SK-N-SH (cell line): ENCODE data around the gene PRICKLE1. TPM values are rescaled to one million over a fixed set of nuclear protein-coding genes. Genes with fewer than 3 reads are reported as not detected.

ENCODE experiments used
- CTCF ChIA-PET: fragments of 300-600, 350-600 bp; formaldehyde crosslinking; extraction: SDS; loops from one replicate; lab custom pipeline; 2021; lab: Yijun Ruan, JAX
- POLR2A ChIA-PET: fragments of 350-600 bp; sonication (Branson Sonifier 250); formaldehyde crosslinking; extraction: SDS; loops from one replicate; lab custom pipeline; 2020; ENCODE audit warnings: antibody characterized with exemption, inconsistent platforms; lab: Yijun Ruan, JAX
- DNase-seq: peaks from one replicate; pipeline ENCODE4 v3.0.0; 2012
- H2AFZ ChIP-seq: fragments of 200-600 bp; sonication (generic); 2 replicates; pipeline ENCODE4 v1.8.1; 2016; ENCODE audit warnings: antibody characterized with exemption, mild to moderate bottlenecking, low read depth
- H3F3A ChIP-seq: fragments of 200-600 bp; sonication (generic); replicated peaks from 2 replicates; pipeline ENCODE3; 2016; ENCODE audit warnings: antibody characterized with exemption, mild to moderate bottlenecking; ENCODE audit not compliant: insufficient read depth
- H3K27ac ChIP-seq, 2 experiments: fragments of 200-500 bp in 1 of 2; fragments of 200-600 bp in 1 of 2; sonication (Bioruptor generic) in 1 of 2; sonication (generic), shearing (Covaris generic) in 1 of 2; 2 replicates each; pipeline versions ENCODE4 v1.5.1 to v1.6.1; 2014 to 2016; ENCODE audit warnings: low read depth in 2 of 2, inconsistent platforms in 1 of 2, low read length in 1 of 2, mild to moderate bottlenecking in 1 of 2, mixed read lengths in 1 of 2
- H3K27me3 ChIP-seq: fragments of 200-600 bp; sonication (generic), shearing (Covaris generic); 2 replicates; pipeline ENCODE4 v1.6.1; 2016; ENCODE audit warnings: mixed run types; ENCODE audit not compliant: insufficient read depth
- H3K36me3 ChIP-seq, 2 experiments: fragments of 200-500 bp in 1 of 2; fragments of 200-600 bp in 1 of 2; sonication (Bioruptor generic) in 1 of 2; sonication (generic) in 1 of 2; replicated peaks in 1 of 2; 2 replicates each; pipeline versions ENCODE3 to v1.5.1; 2014 to 2016; ENCODE audit warnings: low read length in 1 of 2, mild to moderate bottlenecking in 1 of 2; ENCODE audit not compliant: insufficient read depth in 2 of 2, control insufficient read depth in 1 of 2
- H3K4me1 ChIP-seq, 2 experiments: fragments of 200-500 bp in 1 of 2; fragments of 200-600 bp in 1 of 2; sonication (Bioruptor generic) in 1 of 2; sonication (generic), shearing (Covaris generic) in 1 of 2; 2 replicates each; pipeline versions ENCODE4 v1.5.1 to v1.6.1; 2014 to 2016; ENCODE audit warnings: low read depth in 1 of 2, low read length in 1 of 2, mixed run types in 1 of 2; ENCODE audit not compliant: insufficient read depth in 2 of 2, control insufficient read depth in 1 of 2
- H3K4me2 ChIP-seq: fragments of 200-600 bp; sonication (generic), shearing (Covaris generic); 2 replicates; pipeline ENCODE4 v1.6.1; 2017; ENCODE audit warnings: mixed run types
- H3K4me3 ChIP-seq, 2 experiments: fragments of 200-500 bp in 1 of 2; fragments of 200-600 bp in 1 of 2; sonication (Bioruptor generic) in 1 of 2; sonication (generic), shearing (Covaris generic) in 1 of 2; 2 replicates each; pipeline versions ENCODE4 v1.5.1 to v1.8.1; 2014 to 2016; ENCODE audit warnings: low read depth in 2 of 2, inconsistent platforms in 1 of 2, low read length in 1 of 2, mild to moderate bottlenecking in 1 of 2, mixed read lengths in 1 of 2, moderate library complexity in 1 of 2
- H3K79me2 ChIP-seq: fragments of 200-600 bp; sonication (generic); 2 replicates; pipeline ENCODE4 v1.8.1; 2017; ENCODE audit warnings: mild to moderate bottlenecking; ENCODE audit not compliant: insufficient read depth
- H3K9ac ChIP-seq: fragments of 200-600 bp; sonication (generic); 2 replicates; pipeline ENCODE4 v1.6.1; 2017; ENCODE audit warnings: mixed run types
- H3K9me2 ChIP-seq: fragments of 200-600 bp; sonication (generic); 2 replicates; pipeline ENCODE4 v1.6.1; 2017; ENCODE audit warnings: mixed run types
- H3K9me3 ChIP-seq: fragments of 200-600 bp; sonication (generic); 2 replicates; pipeline ENCODE4 v1.6.1; 2017; ENCODE audit warnings: mixed run types, mild to moderate bottlenecking, moderate library complexity
- H4K20me1 ChIP-seq: fragments of 200-600 bp; sonication (generic); 2 replicates; pipeline ENCODE4 v1.6.1; 2017; ENCODE audit warnings: mild to moderate bottlenecking, mixed run types; ENCODE audit not compliant: insufficient read depth
- CHD2 ChIP-seq: fragments of 150-350 bp; IDR thresholded peaks from 2 replicates; pipeline ENCODE4 v1.6.1; 2018; ENCODE audit warnings: low read length; ENCODE audit not compliant: partially characterized antibody
- CTCF ChIP-seq: fragments of 200-600 bp; sonication (generic); IDR thresholded peaks from 2 replicates; pipeline ENCODE4 v1.6.1; 2017; ENCODE audit warnings: antibody characterized with exemption, mild to moderate bottlenecking, moderate library complexity
- ELF1 ChIP-seq: IDR thresholded peaks from 2 replicates; pipeline ENCODE4 v1.4.0; 2012
- EP300 ChIP-seq, 2 experiments: IDR thresholded peaks; 2 replicates each; pipeline versions ENCODE4 v1.4.0 to v1.6.1; 2012; ENCODE audit warnings: borderline replicate concordance in 1 of 2, low read depth in 1 of 2, low read length in 1 of 2
- FOXJ3 ChIP-seq: sonication (generic); formaldehyde crosslinking; IDR thresholded peaks from 2 replicates; pipeline ENCODE4 v1.5.1; 2020; ENCODE audit warnings: mild to moderate bottlenecking, missing genetic modification reagents
- IRF3 ChIP-seq: fragments of 150-350 bp; IDR thresholded peaks from 2 replicates; pipeline ENCODE4 v1.6.1; 2016; ENCODE audit warnings: mild to moderate bottlenecking, low read depth, low read length
- JUND ChIP-seq: IDR thresholded peaks from 2 replicates; pipeline ENCODE4 v1.4.0; 2012
- NRF1 ChIP-seq: IDR thresholded peaks from 2 replicates; pipeline ENCODE4 v1.6.1; 2012; ENCODE audit warnings: low read depth, mild to moderate bottlenecking, low read length
- RXRA ChIP-seq: IDR thresholded peaks from 2 replicates; pipeline ENCODE4 v1.4.0; 2012; ENCODE audit warnings: low read depth, mild to moderate bottlenecking, borderline replicate concordance
- SIN3A ChIP-seq: IDR thresholded peaks from 2 replicates; pipeline ENCODE4 v1.6.1; 2012; ENCODE audit warnings: low read depth, mild to moderate bottlenecking, low read length, moderate library complexity, borderline replicate concordance
- TAF1 ChIP-seq: IDR thresholded peaks from 2 replicates; pipeline ENCODE4 v1.6.1; 2012; ENCODE audit warnings: low read depth, mild to moderate bottlenecking, low read length, moderate library complexity, borderline replicate concordance
- TCF12 ChIP-seq: IDR thresholded peaks from 2 replicates; pipeline ENCODE4 v1.4.0; 2012
- TEAD4 ChIP-seq: IDR thresholded peaks from 2 replicates; pipeline ENCODE4 v1.4.0; 2012; ENCODE audit warnings: mild to moderate bottlenecking, borderline replicate concordance; ENCODE audit not compliant: insufficient read depth
- USF1 ChIP-seq: IDR thresholded peaks from 2 replicates; pipeline ENCODE4 v1.4.0; 2012; ENCODE audit warnings: low read depth, borderline replicate concordance
- USF2 ChIP-seq: fragments of 150-350 bp; IDR thresholded peaks from 2 replicates; pipeline ENCODE4 v1.6.1; 2017; ENCODE audit warnings: antibody characterized with exemption, low read length, low read depth, borderline replicate concordance
- WGBS: methylation state at CpG from one replicate; pipeline ENCODE4 v1.1.6; 2017; ENCODE audit warnings: low lambda C conversion rate; 5-methylcytosine and 5-hydroxymethylcytosine counted together
- polyA plus RNA-seq, 3 experiments: library from polyadenylated mRNA; depleted of rRNA; stranded (reverse); fragments of >200 nt; gene quantifications; 2 replicates each; pipeline ENCODE4 v1.2.3, GENCODE V29; 2012

Gene PRICKLE1
- polyA plus RNA-seq, 1 of the 3 experiments (the other 2 are of a cell fraction): 1.2 TPM

- H3K4me2 ChIP-seq: no peak overlapping the region
- 38% methylated on average over 4 of the region's 4 CpGs for WGBS
- CTCF ChIA-PET: no interaction called here
Measured at GRCh38 chr12:42611571-42612230, 22.2 kb upstream of the PRICKLE1 start.

More at GRCh38 chr12:42611571-42612230, 22.2 kb upstream of the PRICKLE1 start:
- Histone ChIP-seq H3K27me3 (no peaks in the 10 kb centered on the region), H3K4me3 (no peak overlapping the region), H3K9ac (no peak overlapping the region), H3K4me1 (no peaks in the 10 kb centered on the region), H3F3A (no peaks in the 10 kb centered on the region), H3K9me2 (no peaks in the 10 kb centered on the region), H3K79me2 (no peaks in the 10 kb centered on the region), H3K36me3 (no peaks in the 10 kb centered on the region), H3K9me3 (peaks cover 2% of the 10 kb centered on the region; the same call in 1 of the 2 replicates), H2AFZ (no peak overlapping the region), H3K27ac (no peak overlapping the region), H4K20me1 (no peaks in the 10 kb centered on the region)
- no peak for TF ChIP-seq NRF1
- TF ChIP-seq TCF12: no peak
- no peak for TF ChIP-seq JUND
- no peak for TF ChIP-seq CTCF
- no peak for TF ChIP-seq SIN3A
- TF ChIP-seq IRF3: no peak
- no peak for TF ChIP-seq ELF1
- no peak for TF ChIP-seq TEAD4
- no peak for TF ChIP-seq EP300 (IDR thresholded peaks at IDR 0.05; ENCODE audit: borderline replicate concordance in 1 of 2, low read depth in 1 of 2, low read length in 1 of 2)
- TF ChIP-seq USF2: no peak
- no peak for TF ChIP-seq FOXJ3
- no peak for TF ChIP-seq TAF1
- no peak for TF ChIP-seq CHD2
- no peak for TF ChIP-seq USF1
- TF ChIP-seq RXRA: no peak
- POLR2A ChIA-PET: no interaction called here
- no peak for DNase-seq
